K562 (cell line): ENCODE results near the gene LRFN4. TPM values are rescaled to one million over a fixed set of nuclear protein-coding genes. Genes with fewer than 3 reads are reported as not detected.

Source experiments
- DLX4 ChIP-seq: fragments of 250-450 bp; sonication (Bioruptor Pico); IDR thresholded peaks from 2 replicates; pipeline ENCODE4 v1.6.1; 2021; ENCODE audit warnings: mild to moderate bottlenecking
- EGR1 ChIP-seq: fragments of 450-650 bp; conservative IDR thresholded peaks from 2 replicates; pipeline ENCODE4 v1.6.1; 2017; ENCODE audit warnings: mild to moderate bottlenecking
- FOXA3 ChIP-seq, 2 experiments: fragments of 450-650 bp in 1 of 2; sonication (generic) in 1 of 2; formaldehyde crosslinking; IDR thresholded peaks in 1 of 2; conservative IDR thresholded peaks in 1 of 2; 2 replicates each; pipeline versions ENCODE4 v1.4.0 to v1.8.0; 2020 to 2022; ENCODE audit warnings: mild to moderate bottlenecking in 2 of 2, missing genetic modification reagents in 1 of 2
- HCFC1 ChIP-seq: IDR thresholded peaks from 2 replicates; pipeline ENCODE4 v1.6.1; 2012; ENCODE audit warnings: low read depth, low read length, improper control_type of control experiment
- HDAC1 ChIP-seq, 2 experiments: fragments of 450-650 bp; IDR thresholded peaks; 2 replicates each; pipeline ENCODE4 v1.6.1; 2016 to 2017; ENCODE audit warnings: inconsistent platforms in 1 of 2, mild to moderate bottlenecking in 1 of 2, moderate library complexity in 1 of 2
- HOXB6 ChIP-seq: fragments of 250-450 bp; sonication (Bioruptor Pico); IDR thresholded peaks from 2 replicates; pipeline ENCODE4 v1.5.1; 2022; ENCODE audit warnings: mild to moderate bottlenecking, borderline replicate concordance
- JUND ChIP-seq, 2 experiments: IDR thresholded peaks; 2 replicates in 1 of 2; 3 replicates in 1 of 2; pipeline ENCODE4 v1.6.1; 2011; ENCODE audit warnings: borderline replicate concordance in 2 of 2, low read depth in 2 of 2, low read length in 2 of 2, improper control_type of control experiment in 1 of 2, missing biosample characterization in 1 of 2, missing genetic modification characterization in 1 of 2, missing genetic modification reagents in 1 of 2
- KDM2B ChIP-seq: fragments of 250-450 bp; sonication (Bioruptor Pico); IDR thresholded peaks from 2 replicates; pipeline ENCODE4 v1.8.0; 2021; ENCODE audit warnings: mild to moderate bottlenecking, moderate library complexity
- MXI1 ChIP-seq: IDR thresholded peaks from 2 replicates; pipeline ENCODE4 v1.6.1; 2011; ENCODE audit warnings: low read depth, mild to moderate bottlenecking, improper control_type of control experiment, low read length
- NFIX ChIP-seq: fragments of 250-450 bp; sonication (Bioruptor Pico); IDR thresholded peaks from 2 replicates; pipeline ENCODE4 v1.4.0; 2020; ENCODE audit warnings: low read depth, mild to moderate bottlenecking, moderate library complexity
- NFRKB ChIP-seq: fragments of 450-650 bp; IDR thresholded peaks from 2 replicates; pipeline ENCODE4 v1.6.1; 2016; ENCODE audit warnings: low read depth
- SMAD4 ChIP-seq: fragments of 250-450 bp; sonication (Bioruptor Pico); conservative IDR thresholded peaks from 2 replicates; pipeline ENCODE4 v1.8.0; 2021; ENCODE audit warnings: inconsistent platforms, mild to moderate bottlenecking, moderate library complexity
- SMARCC2 ChIP-seq: fragments of 450-650 bp; IDR thresholded peaks from 2 replicates; pipeline ENCODE4 v1.6.1; 2017; ENCODE audit warnings: antibody characterized with exemption, moderate library complexity, mild to moderate bottlenecking, low read depth
- SRF ChIP-seq, 2 experiments: fragments of 250-450, 450-650 bp in 1 of 2; sonication (Bioruptor Pico) in 1 of 2; sonication (generic) in 1 of 2; formaldehyde crosslinking; IDR thresholded peaks; 2 replicates each; pipeline versions ENCODE4 v1.5.0 to v1.5.1; 2020 to 2022; ENCODE audit warnings: mild to moderate bottlenecking in 1 of 2, missing genetic modification reagents in 1 of 2
- STAT5A ChIP-seq: IDR thresholded peaks from 2 replicates; pipeline ENCODE4 v1.6.1; 2012; ENCODE audit warnings: low read length, inconsistent platforms, borderline replicate concordance
- WHSC1 ChIP-seq: IDR thresholded peaks from one replicate; pipeline ENCODE4 v1.6.1; 2012; ENCODE audit warnings: low read length, control low read depth, inconsistent platforms
- XRCC3 ChIP-seq: fragments of 450-650 bp; IDR thresholded peaks from 2 replicates; pipeline ENCODE4 v1.6.1; 2017; ENCODE audit warnings: mild to moderate bottlenecking, moderate library complexity
- ZNF24 ChIP-seq: fragments of 450-650 bp; IDR thresholded peaks from 2 replicates; pipeline ENCODE4 v1.6.1; 2016
- ZNF280B ChIP-seq: fragments of 250-450 bp; sonication (Bioruptor Pico); IDR thresholded peaks from 2 replicates; pipeline ENCODE4 v1.5.1; 2021; ENCODE audit warnings: mild to moderate bottlenecking
- ZNF316 ChIP-seq: fragments of 450-650 bp; IDR thresholded peaks from 2 replicates; pipeline ENCODE4 v1.6.1; 2016
- polyA plus RNA-seq, 8 experiments: library from polyadenylated mRNA; depleted of rRNA in 4 of 8; stranded (reverse) in 5 of 8; unstranded in 3 of 8; fragments of >200 nt; fragmentation: Nextera tagmentation in 2 of 8; fragmentation: Illumina TruSeq in 1 of 8; extraction: Ambion mirVana in 2 of 8; extraction: Trizol in 1 of 8; gene quantifications; 2 replicates each; pipeline versions ENCODE4 v1.2.1 to v1.2.3, GENCODE V29; 2011 to 2014; ENCODE audit warnings: inconsistent platforms in 1 of 8, missing spikeins in 1 of 8
- total RNA-seq, 7 experiments: library from RNA; depleted of rRNA in 6 of 7; stranded (reverse); fragments of >200 nt in 6 of 7; fragmentation: Illumina TruSeq in 2 of 7; extraction: Trizol in 2 of 7; gene quantifications; 2 replicates each; pipeline versions ENCODE4 v1.2.1 to v1.2.3, GENCODE V29; 2011 to 2021; ENCODE audit warnings: low replicate concordance in 1 of 7
- TF ChIP-seq, protein P1 (sequence below): IDR thresholded peaks from 2 replicates; pipeline ENCODE4 v1.6.1; 2011; ENCODE audit warnings: borderline replicate concordance, low read depth, mild to moderate bottlenecking, moderate library complexity, low read length; ENCODE audit not compliant: insufficient read depth, poor library complexity, severe bottlenecking

LRFN4 gene
- total and polyA plus RNA-seq, 9 of the 15 experiments (the other 6 are each of a cell fraction or from before 2014, with no cell fraction given): 0.10 to 60.1 (median 6.7) TPM

DNA sequence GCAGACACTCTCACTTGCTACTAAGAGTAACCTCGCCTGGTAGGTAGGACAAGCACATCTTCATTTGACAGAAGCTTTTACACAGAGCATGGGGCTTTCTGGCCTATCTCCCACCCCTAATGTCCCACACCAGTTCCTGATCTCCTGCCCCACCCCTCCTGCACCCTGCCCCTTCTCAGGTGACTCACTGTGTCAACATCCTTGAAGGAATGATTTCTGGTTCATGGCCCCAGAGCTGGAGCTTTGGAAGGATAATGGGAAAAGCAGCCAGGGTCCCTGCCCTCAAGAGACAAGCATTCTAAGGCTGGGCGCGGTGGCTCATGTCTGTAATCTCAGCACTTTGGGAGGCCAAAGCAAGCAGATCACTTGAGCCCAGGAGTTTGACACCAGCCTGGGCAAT is 47.2 kb downstream of the LRFN4 start (continued):
- TF ChIP-seq DLX4 (CRISPR knock-in tag): no peak
- no peak for TF ChIP-seq XRCC3
- TF ChIP-seq HOXB6 (CRISPR knock-in tag): no peak
- no peak for TF ChIP-seq NFRKB
- TF ChIP-seq JUND (IDR thresholded peaks at IDR 0.05; ENCODE audit: borderline replicate concordance, low read depth, low read length): peak; percentile 84
- TF ChIP-seq JUND (tag; IDR thresholded peaks at IDR 0.05; ENCODE audit: borderline replicate concordance, low read depth, low read length): peak; percentile 60; the same call in 1 of the 3 replicates
- no peak for TF ChIP-seq HDAC1 (IDR thresholded peaks at IDR 0.05)
- no peak for TF ChIP-seq WHSC1
- TF ChIP-seq EGR1: no peak
- TF ChIP-seq, protein P1, sequence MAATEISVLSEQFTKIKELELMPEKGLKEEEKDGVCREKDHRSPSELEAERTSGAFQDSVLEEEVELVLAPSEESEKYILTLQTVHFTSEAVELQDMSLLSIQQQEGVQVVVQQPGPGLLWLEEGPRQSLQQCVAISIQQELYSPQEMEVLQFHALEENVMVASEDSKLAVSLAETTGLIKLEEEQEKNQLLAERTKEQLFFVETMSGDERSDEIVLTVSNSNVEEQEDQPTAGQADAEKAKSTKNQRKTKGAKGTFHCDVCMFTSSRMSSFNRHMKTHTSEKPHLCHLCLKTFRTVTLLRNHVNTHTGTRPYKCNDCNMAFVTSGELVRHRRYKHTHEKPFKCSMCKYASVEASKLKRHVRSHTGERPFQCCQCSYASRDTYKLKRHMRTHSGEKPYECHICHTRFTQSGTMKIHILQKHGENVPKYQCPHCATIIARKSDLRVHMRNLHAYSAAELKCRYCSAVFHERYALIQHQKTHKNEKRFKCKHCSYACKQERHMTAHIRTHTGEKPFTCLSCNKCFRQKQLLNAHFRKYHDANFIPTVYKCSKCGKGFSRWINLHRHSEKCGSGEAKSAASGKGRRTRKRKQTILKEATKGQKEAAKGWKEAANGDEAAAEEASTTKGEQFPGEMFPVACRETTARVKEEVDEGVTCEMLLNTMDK: no peak
- peak; percentile 53; the same call in 1 of the 2 replicates for TF ChIP-seq ZNF24
- no peak for TF ChIP-seq STAT5A
- TF ChIP-seq NFIX (CRISPR knock-in tag): no peak
- peak; percentile 87 to 98 for TF ChIP-seq FOXA3 (CRISPR knock-in tag; conservative IDR thresholded peaks at IDR 0.05 in 1 of 2, IDR thresholded peaks at IDR 0.05 in 1 of 2)
- no peak for TF ChIP-seq ZNF280B (CRISPR knock-in tag)
- TF ChIP-seq HCFC1: no peak
- TF ChIP-seq KDM2B (CRISPR knock-in tag): no peak
- no peak for TF ChIP-seq SMAD4 (CRISPR knock-in tag)
- TF ChIP-seq MXI1: no peak
- TF ChIP-seq ZNF316: no peak
- no peak for TF ChIP-seq SRF (CRISPR knock-in tag; IDR thresholded peaks at IDR 0.05)
- TF ChIP-seq SMARCC2: no peak
